ENCODE data around the gene GRIK4.

DNA sequence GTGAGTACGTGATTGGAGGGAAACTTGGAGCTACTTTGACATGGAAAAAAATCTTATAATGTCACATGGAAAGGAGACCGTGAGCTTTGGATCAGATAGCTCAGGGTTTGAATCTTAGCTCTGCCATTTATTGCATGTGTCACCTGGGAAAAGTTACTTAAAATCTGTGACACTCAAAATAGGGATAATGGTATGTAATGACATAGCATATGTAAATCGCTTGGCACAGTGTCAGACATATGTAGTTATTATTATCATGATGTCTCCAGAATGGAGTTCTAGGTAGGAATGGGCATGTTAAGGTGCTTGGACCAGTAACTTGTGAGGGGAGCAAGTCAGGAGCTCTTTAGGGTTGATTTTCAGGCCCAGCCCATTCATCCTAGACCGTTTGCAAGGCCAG lies 75.8 kb downstream of the GRIK4 start:
- TF ChIP-seq POLR2A (IDR thresholded peaks at IDR 0.05) = no peak
- TF ChIP-seq, protein P1, sequence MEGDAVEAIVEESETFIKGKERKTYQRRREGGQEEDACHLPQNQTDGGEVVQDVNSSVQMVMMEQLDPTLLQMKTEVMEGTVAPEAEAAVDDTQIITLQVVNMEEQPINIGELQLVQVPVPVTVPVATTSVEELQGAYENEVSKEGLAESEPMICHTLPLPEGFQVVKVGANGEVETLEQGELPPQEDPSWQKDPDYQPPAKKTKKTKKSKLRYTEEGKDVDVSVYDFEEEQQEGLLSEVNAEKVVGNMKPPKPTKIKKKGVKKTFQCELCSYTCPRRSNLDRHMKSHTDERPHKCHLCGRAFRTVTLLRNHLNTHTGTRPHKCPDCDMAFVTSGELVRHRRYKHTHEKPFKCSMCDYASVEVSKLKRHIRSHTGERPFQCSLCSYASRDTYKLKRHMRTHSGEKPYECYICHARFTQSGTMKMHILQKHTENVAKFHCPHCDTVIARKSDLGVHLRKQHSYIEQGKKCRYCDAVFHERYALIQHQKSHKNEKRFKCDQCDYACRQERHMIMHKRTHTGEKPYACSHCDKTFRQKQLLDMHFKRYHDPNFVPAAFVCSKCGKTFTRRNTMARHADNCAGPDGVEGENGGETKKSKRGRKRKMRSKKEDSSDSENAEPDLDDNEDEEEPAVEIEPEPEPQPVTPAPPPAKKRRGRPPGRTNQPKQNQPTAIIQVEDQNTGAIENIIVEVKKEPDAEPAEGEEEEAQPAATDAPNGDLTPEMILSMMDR (IDR thresholded peaks at IDR 0.05) = no peak
